Activated CD4-positive, alpha-beta T cell treated with anti-CD3 and anti-CD28 coated beads, Interleukin-2, amount 50 U/mL, for 16 hours (primary cell): ENCODE data around the gene ZG16.

Experiments
- DNase-seq: peaks from one replicate; pipeline ENCODE4 v3.0.0-alpha.2; 2020

Gene ZG16

GRCh38 chr16:29826342-29826695, 48.3 kb downstream of the ZG16 start:
- DNase-seq = no peak

- DNase-seq = no peak
Measured at GRCh38 chr16:29830774-29831173, 52.7 kb downstream of the ZG16 start.

DNA sequence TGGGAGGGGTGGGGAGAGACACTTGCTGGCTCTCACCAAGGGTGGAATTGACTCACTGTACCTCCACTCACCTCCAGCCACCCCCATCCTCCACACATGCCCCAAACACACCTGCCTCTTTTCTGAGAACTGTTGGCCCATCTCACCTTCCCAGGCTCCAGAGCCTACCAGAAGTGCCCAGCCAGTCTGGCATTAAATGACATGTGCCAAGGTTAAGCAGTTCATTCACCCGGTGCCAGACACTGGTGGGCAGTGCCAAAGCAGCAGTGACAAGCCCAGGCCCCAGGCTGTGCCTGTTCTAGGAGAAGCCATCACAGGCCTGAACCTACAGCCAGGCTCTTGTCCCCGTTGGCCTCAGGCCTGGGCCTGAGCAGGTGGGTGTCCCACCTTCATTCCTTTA, 53.4 kb downstream of the ZG16 start:
- no peak for DNase-seq
